ENCODE measurements around the gene TMEM269. TPM values are rescaled to one million over a fixed set of nuclear protein-coding genes. Genes with fewer than 3 reads are reported as not detected.
A peak's percentile ranks its signal among the peaks of the same experiment; 100 is the strongest.
"Not testable (repeated sequence)": the region's sequence is repeated elsewhere in the genome, so short reads cannot be mapped to it uniquely, and the experiment has no call there.

Gene TMEM269
- total and polyA plus RNA-seq, 12 donors: 0.03 to 1.1 (median 0.08) TPM; not detected in 8

DNA sequence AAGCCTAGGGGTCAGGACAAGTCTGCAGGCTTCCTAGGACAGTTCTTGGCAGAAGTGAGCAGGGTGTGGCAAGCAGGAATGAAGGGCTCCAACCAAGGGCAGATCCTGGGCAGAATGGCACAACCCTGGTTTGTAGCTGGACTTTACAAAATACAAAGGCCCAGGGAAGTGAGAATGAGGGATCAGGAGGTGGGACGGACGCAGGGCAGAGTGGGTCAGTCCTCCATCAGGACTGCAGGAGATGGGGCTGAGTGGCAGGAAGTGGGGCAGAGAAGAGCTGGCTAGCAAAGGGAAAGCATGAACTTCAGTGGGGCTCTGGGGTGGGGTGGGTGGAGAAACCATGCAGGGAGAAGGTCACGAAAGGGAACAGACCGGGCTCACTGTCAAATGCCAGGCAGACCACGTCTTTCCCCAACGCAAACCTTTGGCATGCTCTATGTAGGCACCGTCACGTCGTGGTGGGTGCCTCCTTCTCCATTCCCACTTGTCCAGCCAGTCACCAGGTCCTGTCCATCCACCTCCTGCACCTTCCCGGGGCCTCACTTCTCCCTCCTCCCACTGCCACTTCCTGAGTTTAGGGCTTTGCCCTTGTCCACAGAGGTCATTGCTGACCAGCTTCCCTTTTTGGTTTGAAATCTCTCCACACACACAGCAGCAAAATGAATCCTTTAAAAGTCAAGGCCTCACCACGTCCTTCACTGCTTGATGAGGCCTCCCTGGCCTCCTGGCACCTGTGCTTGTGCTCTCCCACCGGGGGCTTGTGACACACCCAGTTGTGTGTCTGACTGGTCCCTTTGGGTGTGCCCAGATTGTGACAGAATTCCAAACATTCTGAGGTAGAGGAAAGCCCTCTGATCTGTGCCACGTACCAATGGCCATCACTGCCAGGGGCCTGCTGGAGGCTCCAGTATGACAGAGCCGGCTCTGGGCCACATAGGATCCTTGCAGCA lies 36.1 kb upstream of the TMEM269 start:
- peaks cover 0 to 36% of the 10 kb centered on the region in 2 donors for H3K36me3 ChIP-seq (replicated peaks in 1 of 2)
- TF ChIP-seq POLR2A (IDR thresholded peaks at IDR 0.05): no peak
- TF ChIP-seq, protein P1, sequence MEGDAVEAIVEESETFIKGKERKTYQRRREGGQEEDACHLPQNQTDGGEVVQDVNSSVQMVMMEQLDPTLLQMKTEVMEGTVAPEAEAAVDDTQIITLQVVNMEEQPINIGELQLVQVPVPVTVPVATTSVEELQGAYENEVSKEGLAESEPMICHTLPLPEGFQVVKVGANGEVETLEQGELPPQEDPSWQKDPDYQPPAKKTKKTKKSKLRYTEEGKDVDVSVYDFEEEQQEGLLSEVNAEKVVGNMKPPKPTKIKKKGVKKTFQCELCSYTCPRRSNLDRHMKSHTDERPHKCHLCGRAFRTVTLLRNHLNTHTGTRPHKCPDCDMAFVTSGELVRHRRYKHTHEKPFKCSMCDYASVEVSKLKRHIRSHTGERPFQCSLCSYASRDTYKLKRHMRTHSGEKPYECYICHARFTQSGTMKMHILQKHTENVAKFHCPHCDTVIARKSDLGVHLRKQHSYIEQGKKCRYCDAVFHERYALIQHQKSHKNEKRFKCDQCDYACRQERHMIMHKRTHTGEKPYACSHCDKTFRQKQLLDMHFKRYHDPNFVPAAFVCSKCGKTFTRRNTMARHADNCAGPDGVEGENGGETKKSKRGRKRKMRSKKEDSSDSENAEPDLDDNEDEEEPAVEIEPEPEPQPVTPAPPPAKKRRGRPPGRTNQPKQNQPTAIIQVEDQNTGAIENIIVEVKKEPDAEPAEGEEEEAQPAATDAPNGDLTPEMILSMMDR (IDR thresholded peaks at IDR 0.05): no peak
- intact Hi-C loops (cut with DNase I): loop anchor here (5.0 to 10.0 kb wide), 2 partner anchors 171 to 174 kb away; no protein-coding TSS in a partner anchor
- peak in 4 of 7 donors; percentile 17 to 61 (median 32) for DNase-seq
- H3K27me3 ChIP-seq: no peaks in the 10 kb centered on the region
- 38 to 63% (median 52%) methylated on average over 14 of the region's 14 CpGs for WGBS, 4 donors
- no peaks in the 10 kb centered on the region for H3K9me3 ChIP-seq (replicated peaks in 1 of 3)
- peak overlapping the region in 2 of 5 donors; percentile 57 to 80 for H3K27ac ChIP-seq
- H3K4me3 ChIP-seq: no peak overlapping the region
- peaks cover 9 to 22% of the 10 kb centered on the region in 2 donors for H3K4me1 ChIP-seq (replicated peaks in 1 of 2)

DNA sequence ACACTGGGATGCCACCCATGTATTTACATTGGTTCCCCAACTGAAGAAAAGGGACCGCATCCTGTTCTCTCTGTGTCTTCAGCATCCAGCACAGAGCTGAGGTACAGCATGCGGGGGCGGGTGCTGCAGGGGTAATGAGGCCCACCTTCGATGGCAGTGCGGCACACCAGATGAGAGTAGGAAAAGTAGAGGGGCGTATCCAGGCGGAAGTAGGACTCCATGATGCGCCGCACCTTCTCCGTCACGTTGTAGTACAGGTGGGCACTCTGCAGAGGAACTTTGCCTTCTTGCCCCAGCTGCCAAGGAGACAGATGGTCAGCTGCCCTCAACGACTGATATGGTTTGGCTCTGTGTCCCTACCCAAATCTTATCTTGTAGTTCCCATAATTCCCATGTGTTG lies 34.8 kb upstream of the TMEM269 start:
- peak in 1 of 7 donors; percentile 14 for DNase-seq

DNA sequence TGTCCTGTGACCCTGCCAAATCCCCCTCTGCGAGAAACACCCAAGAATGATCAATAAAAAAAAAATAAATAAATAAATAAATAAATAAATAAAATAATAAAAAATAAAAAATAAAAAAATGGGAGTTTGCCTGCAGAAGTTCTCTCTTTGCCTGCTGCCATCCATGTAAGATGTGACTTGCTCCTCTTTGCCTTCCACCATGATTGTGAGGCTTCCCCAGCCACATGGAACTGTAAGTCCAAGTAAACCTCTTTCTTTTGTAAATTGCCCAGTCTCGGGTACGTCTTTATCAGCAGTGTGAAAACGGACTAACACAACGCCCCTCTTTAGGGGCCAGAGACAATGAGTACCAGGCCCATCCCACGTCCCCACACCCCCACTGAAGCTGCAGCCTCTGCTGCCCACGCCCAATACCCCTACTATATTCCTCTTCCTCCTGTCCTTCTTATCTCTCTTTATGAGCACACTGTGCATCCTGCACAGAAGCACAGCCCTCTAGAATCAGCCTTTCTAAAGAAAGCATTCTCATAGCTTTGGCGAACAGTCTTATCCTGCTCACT lies 33.2 kb upstream of the TMEM269 start:
- H3K4me3 ChIP-seq; H3K9me3 ChIP-seq (replicated peaks in 1 of 3); DNase-seq; intact Hi-C loops (cut with DNase I); H3K27me3 ChIP-seq; H3K27ac ChIP-seq: not testable (repeated sequence)
- WGBS, 4 donors: 91 to 97% (median 94%) methylated on average over 8 of the region's 8 CpGs
- Histone ChIP-seq H3K36me3 (replicated peaks in 1 of 2) (peaks cover 0 to 55% of the 10 kb centered on the region in 2 donors), H3K4me1 (replicated peaks in 1 of 2) (peaks cover 9 to 23% of the 10 kb centered on the region in 2 donors)

More for the DNA sequence above, 34.8 kb upstream of the TMEM269 start:
- no peak overlapping the region for H3K27ac ChIP-seq
- no peaks in the 10 kb centered on the region for H3K27me3 ChIP-seq
- no peak overlapping the region for H3K4me3 ChIP-seq
- TF ChIP-seq, protein P1 (IDR thresholded peaks at IDR 0.05): no peak
- TF ChIP-seq POLR2A (IDR thresholded peaks at IDR 0.05): no peak
- peaks cover 0 to 49% of the 10 kb centered on the region in 2 donors for H3K36me3 ChIP-seq (replicated peaks in 1 of 2)
- WGBS, 4 donors: 94 to 98% (median 96%) methylated on average over 12 of the region's 12 CpGs
- H3K4me1 ChIP-seq (replicated peaks in 1 of 2): peaks cover 9 to 23% of the 10 kb centered on the region in 2 donors
- intact Hi-C loops (cut with DNase I): no loop called here
- H3K9me3 ChIP-seq (replicated peaks in 1 of 3): no peaks in the 10 kb centered on the region

DNA sequence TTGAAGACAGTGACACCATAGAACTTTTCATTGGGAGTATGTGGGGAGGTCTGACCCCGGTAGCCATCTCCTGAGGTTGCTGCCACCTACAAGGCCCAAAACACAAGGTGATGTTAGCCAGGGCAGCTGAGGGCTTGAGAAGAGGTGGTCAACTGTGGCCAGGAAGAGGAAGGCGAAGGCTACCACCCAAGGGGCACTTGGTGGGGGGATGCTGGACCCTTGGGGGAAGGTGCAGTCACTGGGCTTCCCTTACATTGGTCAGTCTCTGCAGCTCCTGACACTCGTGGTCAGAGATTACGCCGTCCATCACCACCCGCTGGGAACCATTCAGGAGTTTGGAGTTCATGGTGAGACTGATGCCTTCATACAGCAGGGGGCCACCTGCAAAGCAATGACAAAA lies 32.5 kb upstream of the TMEM269 start:
- peak in 1 of 7 donors; percentile 4 for DNase-seq
- TF ChIP-seq POLR2A (IDR thresholded peaks at IDR 0.05): no peak
- TF ChIP-seq, protein P1 (IDR thresholded peaks at IDR 0.05): no peak
- Histone ChIP-seq H3K36me3 (replicated peaks in 1 of 2) (peaks cover 0 to 60% of the 10 kb centered on the region in 2 donors), H3K27me3 (no peaks in the 10 kb centered on the region), H3K4me3 (no peak overlapping the region), H3K9me3 (replicated peaks in 1 of 3) (no peaks in the 10 kb centered on the region), H3K4me1 (replicated peaks in 1 of 2) (peaks cover 9 to 23% of the 10 kb centered on the region in 2 donors), H3K27ac (no peak overlapping the region)
- WGBS, 4 donors: 94 to 97% (median 94%) methylated on average over 6 of the region's 6 CpGs
- intact Hi-C loops (cut with DNase I): no loop called here

Measured in adrenal gland (tissue), 12 donors.